GM12875 (cell line): Measurements from ENCODE around the gene NPDC1.

ENCODE experiments used
- H3K4me3 ChIP-seq: one replicate; pipeline ENCODE4 v1.5.1; 2011; ENCODE audit warnings: low read depth, low read length, control low read depth
- CTCF ChIP-seq: IDR thresholded peaks from 2 replicates; pipeline ENCODE4 v1.5.1; 2011; ENCODE audit warnings: low read depth, mild to moderate bottlenecking, control low read depth, inconsistent platforms, low read length, moderate library complexity, borderline replicate concordance; ENCODE audit not compliant: insufficient read depth

Gene NPDC1

GRCh38 chr9:136997371-136997770, 48.6 kb downstream of the NPDC1 start:
- TF ChIP-seq CTCF: no peak
- H3K4me3 ChIP-seq: no peak overlapping the region

GRCh38 chr9:136996361-136997292, 49.4 kb downstream of the NPDC1 start, which contains the start of gene CLIC3:
Gene CLIC3, minus strand, starts transcription at chr9:136996568. Its CDS starts 25 bp downstream, at chr9:136996543.
- no peak within 1 kb of the TSS for H3K4me3 ChIP-seq
- no peak for TF ChIP-seq CTCF

GRCh38 chr9:136995772-136996311, 50.1 kb downstream of the NPDC1 start:
- no peak for TF ChIP-seq CTCF
- no peak overlapping the region for H3K4me3 ChIP-seq

GRCh38 chr9:136995362-136995761, 50.6 kb downstream of the NPDC1 start:
- H3K4me3 ChIP-seq: no peak overlapping the region
- no peak for TF ChIP-seq CTCF

- no peak for TF ChIP-seq CTCF
- no peak overlapping the region for H3K4me3 ChIP-seq
Measured at GRCh38 chr9:136994888-136995230, 51.1 kb downstream of the NPDC1 start.

DNA sequence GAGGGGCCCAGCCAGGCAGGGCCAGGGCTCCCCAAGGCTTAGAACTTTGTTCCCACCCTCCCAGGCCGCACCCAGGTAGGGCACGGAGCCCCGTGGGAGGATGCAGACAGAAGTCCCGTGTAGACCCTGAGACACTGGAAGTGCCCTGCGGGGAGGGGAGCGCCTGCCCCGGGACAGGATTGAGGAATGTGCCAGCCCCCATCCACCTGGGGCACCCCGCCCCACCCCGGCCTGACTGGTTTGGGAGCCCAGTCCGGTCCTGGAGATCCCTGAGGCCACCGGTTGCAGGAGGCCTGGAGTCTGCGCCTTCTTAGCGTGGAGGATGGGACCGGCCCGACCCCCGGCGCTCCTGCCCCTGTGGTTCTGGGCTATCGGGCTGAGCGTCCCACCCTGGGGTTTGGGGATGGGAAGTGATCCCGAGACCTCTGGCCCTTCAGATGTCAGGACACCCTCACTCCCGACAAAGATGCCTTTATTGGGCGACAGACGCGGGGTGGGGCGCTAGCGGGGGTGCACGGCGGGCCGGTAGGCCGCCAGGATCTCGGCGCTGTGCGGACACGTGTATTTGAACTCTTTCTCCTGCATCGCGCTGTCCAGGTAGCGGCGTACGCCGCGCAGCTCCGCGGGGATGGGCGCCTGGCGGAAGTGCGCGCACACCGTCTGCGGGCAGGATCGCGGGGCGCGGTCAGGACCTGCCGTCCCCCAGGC, 51.6 kb downstream of the NPDC1 start:
- H3K4me3 ChIP-seq: no peak overlapping the region
- no peak for TF ChIP-seq CTCF
